ENCODE data around the gene KCNN3.
A peak's percentile ranks its signal among the peaks of the same experiment; 100 is the strongest.

Gene KCNN3

DNA sequence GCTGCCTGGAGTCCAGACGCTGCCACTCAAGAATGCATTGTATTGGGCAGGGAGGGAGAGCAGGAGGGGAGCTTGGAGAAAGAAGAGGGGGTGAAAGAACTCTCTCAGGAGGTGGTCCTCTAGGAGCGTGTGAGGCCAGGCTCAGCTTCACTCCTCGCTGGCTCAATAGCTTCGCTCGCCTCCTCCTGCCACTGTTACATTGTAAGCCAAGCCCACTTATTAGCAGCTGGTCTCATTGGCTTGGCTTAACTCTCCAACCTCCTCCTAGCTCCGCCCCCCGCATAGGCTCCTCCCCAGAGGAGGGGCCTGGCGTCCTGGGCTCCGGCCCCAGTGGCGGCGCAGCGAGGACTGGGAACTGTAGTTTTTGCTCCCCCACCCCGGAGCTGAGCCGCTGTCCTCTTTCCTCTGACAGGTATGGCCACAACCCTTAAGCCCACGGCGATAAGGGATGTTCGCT, at the start of gene KCNN3 (continued):
- TF ChIP-seq SP2 (tag by site-specific recombination; IDR thresholded peaks at IDR 0.05) (peak; percentile 76), ZNF423 (tag by site-specific recombination; IDR thresholded peaks at IDR 0.05) (no peak), ZNF560 (tag by site-specific recombination; IDR thresholded peaks at IDR 0.05; ENCODE audit: borderline replicate concordance) (no peak), ZNF24 (tag by site-specific recombination; IDR thresholded peaks at IDR 0.05) (no peak), ZNF2 (tag by site-specific recombination; IDR thresholded peaks at IDR 0.05) (no peak), REPIN1 (tag by site-specific recombination; IDR thresholded peaks at IDR 0.05; ENCODE audit: low read depth) (no peak), ZNF501 (tag by site-specific recombination; IDR thresholded peaks at IDR 0.05) (no peak), ZNF324 (tag by site-specific recombination; IDR thresholded peaks at IDR 0.05) (no peak), ZNF660 (tag by site-specific recombination; IDR thresholded peaks at IDR 0.05) (no peak; the same call in 1 of the 2 replicates), ZNF146 (tag by site-specific recombination; IDR thresholded peaks at IDR 0.05) (no peak), ZNF394 (tag by site-specific recombination; IDR thresholded peaks at IDR 0.05; ENCODE audit: borderline replicate concordance) (no peak), SP3 (tag by site-specific recombination; IDR thresholded peaks at IDR 0.05) (peak; percentile 97), ZNF248 (tag by site-specific recombination; IDR thresholded peaks at IDR 0.05) (no peak), ZNF514 (tag by site-specific recombination; IDR thresholded peaks at IDR 0.05) (no peak), ZNF112 (tag by site-specific recombination; IDR thresholded peaks at IDR 0.05) (no peak), ZNF658 (tag by site-specific recombination; IDR thresholded peaks at IDR 0.05) (no peak), GLIS1 (tag by site-specific recombination; IDR thresholded peaks at IDR 0.05) (peak; percentile 27; the same call in 1 of the 2 replicates), ZNF76 (tag by site-specific recombination; IDR thresholded peaks at IDR 0.05; ENCODE audit: borderline replicate concordance, low read depth) (peak; percentile 39; the same call in 1 of the 2 replicates)
- TF ChIP-seq, protein P1, sequence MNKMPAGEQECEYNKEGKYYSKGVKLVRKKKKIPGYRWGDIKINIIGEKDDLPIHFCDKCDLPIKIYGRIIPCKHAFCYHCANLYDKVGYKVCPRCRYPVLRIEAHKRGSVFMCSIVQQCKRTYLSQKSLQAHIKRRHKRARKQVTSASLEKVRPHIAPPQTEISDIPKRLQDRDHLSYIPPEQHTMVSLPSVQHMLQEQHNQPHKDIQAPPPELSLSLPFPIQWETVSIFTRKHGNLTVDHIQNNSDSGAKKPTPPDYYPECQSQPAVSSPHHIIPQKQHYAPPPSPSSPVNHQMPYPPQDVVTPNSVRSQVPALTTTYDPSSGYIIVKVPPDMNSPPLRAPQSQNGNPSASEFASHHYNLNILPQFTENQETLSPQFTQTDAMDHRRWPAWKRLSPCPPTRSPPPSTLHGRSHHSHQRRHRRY (tag by site-specific recombination; IDR thresholded peaks at IDR 0.05): no peak
- TF ChIP-seq, protein P2, sequence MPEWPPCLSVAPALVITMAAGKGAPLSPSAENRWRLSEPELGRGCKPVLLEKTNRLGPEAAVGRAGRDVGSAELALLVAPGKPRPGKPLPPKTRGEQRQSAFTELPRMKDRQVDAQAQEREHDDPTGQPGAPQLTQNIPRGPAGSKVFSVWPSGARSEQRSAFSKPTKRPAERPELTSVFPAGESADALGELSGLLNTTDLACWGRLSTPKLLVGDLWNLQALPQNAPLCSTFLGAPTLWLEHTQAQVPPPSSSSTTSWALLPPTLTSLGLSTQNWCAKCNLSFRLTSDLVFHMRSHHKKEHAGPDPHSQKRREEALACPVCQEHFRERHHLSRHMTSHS (tag by site-specific recombination; IDR thresholded peaks at IDR 0.05): no peak
- TF ChIP-seq, protein P3, sequence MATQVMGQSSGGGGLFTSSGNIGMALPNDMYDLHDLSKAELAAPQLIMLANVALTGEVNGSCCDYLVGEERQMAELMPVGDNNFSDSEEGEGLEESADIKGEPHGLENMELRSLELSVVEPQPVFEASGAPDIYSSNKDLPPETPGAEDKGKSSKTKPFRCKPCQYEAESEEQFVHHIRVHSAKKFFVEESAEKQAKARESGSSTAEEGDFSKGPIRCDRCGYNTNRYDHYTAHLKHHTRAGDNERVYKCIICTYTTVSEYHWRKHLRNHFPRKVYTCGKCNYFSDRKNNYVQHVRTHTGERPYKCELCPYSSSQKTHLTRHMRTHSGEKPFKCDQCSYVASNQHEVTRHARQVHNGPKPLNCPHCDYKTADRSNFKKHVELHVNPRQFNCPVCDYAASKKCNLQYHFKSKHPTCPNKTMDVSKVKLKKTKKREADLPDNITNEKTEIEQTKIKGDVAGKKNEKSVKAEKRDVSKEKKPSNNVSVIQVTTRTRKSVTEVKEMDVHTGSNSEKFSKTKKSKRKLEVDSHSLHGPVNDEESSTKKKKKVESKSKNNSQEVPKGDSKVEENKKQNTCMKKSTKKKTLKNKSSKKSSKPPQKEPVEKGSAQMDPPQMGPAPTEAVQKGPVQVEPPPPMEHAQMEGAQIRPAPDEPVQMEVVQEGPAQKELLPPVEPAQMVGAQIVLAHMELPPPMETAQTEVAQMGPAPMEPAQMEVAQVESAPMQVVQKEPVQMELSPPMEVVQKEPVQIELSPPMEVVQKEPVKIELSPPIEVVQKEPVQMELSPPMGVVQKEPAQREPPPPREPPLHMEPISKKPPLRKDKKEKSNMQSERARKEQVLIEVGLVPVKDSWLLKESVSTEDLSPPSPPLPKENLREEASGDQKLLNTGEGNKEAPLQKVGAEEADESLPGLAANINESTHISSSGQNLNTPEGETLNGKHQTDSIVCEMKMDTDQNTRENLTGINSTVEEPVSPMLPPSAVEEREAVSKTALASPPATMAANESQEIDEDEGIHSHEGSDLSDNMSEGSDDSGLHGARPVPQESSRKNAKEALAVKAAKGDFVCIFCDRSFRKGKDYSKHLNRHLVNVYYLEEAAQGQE (tag by site-specific recombination; IDR thresholded peaks at IDR 0.05): peak; percentile 43; the same call in 1 of the 2 replicates
- TF ChIP-seq, protein P4, sequence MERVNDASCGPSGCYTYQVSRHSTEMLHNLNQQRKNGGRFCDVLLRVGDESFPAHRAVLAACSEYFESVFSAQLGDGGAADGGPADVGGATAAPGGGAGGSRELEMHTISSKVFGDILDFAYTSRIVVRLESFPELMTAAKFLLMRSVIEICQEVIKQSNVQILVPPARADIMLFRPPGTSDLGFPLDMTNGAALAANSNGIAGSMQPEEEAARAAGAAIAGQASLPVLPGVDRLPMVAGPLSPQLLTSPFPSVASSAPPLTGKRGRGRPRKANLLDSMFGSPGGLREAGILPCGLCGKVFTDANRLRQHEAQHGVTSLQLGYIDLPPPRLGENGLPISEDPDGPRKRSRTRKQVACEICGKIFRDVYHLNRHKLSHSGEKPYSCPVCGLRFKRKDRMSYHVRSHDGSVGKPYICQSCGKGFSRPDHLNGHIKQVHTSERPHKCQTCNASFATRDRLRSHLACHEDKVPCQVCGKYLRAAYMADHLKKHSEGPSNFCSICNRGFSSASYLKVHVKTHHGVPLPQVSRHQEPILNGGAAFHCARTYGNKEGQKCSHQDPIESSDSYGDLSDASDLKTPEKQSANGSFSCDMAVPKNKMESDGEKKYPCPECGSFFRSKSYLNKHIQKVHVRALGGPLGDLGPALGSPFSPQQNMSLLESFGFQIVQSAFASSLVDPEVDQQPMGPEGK (tag by site-specific recombination; IDR thresholded peaks at IDR 0.05): peak; percentile 40; the same call in 1 of the 2 replicates
- TF ChIP-seq, protein P5, sequence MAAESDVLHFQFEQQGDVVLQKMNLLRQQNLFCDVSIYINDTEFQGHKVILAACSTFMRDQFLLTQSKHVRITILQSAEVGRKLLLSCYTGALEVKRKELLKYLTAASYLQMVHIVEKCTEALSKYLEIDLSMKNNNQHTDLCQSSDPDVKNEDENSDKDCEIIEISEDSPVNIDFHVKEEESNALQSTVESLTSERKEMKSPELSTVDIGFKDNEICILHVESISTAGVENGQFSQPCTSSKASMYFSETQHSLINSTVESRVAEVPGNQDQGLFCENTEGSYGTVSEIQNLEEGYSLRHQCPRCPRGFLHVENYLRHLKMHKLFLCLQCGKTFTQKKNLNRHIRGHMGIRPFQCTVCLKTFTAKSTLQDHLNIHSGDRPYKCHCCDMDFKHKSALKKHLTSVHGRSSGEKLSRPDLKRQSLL (tag by site-specific recombination; IDR thresholded peaks at IDR 0.05): 0 out of 2 replicates have a peak, but pooled peaks have one; percentile 49
- TF ChIP-seq, protein P6, sequence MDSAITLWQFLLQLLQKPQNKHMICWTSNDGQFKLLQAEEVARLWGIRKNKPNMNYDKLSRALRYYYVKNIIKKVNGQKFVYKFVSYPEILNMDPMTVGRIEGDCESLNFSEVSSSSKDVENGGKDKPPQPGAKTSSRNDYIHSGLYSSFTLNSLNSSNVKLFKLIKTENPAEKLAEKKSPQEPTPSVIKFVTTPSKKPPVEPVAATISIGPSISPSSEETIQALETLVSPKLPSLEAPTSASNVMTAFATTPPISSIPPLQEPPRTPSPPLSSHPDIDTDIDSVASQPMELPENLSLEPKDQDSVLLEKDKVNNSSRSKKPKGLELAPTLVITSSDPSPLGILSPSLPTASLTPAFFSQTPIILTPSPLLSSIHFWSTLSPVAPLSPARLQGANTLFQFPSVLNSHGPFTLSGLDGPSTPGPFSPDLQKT (IDR thresholded peaks at IDR 0.05; ENCODE audit: borderline replicate concordance, low read depth, low read length): no peak
- TF ChIP-seq, protein P7, sequence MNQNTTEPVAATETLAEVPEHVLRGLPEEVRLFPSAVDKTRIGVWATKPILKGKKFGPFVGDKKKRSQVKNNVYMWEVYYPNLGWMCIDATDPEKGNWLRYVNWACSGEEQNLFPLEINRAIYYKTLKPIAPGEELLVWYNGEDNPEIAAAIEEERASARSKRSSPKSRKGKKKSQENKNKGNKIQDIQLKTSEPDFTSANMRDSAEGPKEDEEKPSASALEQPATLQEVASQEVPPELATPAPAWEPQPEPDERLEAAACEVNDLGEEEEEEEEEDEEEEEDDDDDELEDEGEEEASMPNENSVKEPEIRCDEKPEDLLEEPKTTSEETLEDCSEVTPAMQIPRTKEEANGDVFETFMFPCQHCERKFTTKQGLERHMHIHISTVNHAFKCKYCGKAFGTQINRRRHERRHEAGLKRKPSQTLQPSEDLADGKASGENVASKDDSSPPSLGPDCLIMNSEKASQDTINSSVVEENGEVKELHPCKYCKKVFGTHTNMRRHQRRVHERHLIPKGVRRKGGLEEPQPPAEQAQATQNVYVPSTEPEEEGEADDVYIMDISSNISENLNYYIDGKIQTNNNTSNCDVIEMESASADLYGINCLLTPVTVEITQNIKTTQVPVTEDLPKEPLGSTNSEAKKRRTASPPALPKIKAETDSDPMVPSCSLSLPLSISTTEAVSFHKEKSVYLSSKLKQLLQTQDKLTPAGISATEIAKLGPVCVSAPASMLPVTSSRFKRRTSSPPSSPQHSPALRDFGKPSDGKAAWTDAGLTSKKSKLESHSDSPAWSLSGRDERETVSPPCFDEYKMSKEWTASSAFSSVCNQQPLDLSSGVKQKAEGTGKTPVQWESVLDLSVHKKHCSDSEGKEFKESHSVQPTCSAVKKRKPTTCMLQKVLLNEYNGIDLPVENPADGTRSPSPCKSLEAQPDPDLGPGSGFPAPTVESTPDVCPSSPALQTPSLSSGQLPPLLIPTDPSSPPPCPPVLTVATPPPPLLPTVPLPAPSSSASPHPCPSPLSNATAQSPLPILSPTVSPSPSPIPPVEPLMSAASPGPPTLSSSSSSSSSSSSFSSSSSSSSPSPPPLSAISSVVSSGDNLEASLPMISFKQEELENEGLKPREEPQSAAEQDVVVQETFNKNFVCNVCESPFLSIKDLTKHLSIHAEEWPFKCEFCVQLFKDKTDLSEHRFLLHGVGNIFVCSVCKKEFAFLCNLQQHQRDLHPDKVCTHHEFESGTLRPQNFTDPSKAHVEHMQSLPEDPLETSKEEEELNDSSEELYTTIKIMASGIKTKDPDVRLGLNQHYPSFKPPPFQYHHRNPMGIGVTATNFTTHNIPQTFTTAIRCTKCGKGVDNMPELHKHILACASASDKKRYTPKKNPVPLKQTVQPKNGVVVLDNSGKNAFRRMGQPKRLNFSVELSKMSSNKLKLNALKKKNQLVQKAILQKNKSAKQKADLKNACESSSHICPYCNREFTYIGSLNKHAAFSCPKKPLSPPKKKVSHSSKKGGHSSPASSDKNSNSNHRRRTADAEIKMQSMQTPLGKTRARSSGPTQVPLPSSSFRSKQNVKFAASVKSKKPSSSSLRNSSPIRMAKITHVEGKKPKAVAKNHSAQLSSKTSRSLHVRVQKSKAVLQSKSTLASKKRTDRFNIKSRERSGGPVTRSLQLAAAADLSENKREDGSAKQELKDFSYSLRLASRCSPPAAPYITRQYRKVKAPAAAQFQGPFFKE (tag by site-specific recombination; IDR thresholded peaks at IDR 0.05; ENCODE audit: borderline replicate concordance): no peak
